WTC11 (cell line): ENCODE results near the gene TMC1. TPM values are rescaled to one million over a fixed set of nuclear protein-coding genes. Genes with fewer than 3 reads are reported as not detected.

Experiments
- ATAC-seq: fragments of 200-7000 bp; cut with Tn5 transposase; 2 replicates; pipeline ENCODE4 v1.10.0; 2021; ENCODE audit warnings: mild to moderate bottlenecking, moderate library complexity
- CTCF ChIA-PET: fragments of 300-600 bp; sonication (Branson Sonifier 250); formaldehyde crosslinking; loops from one replicate; lab custom pipeline; 2021; ENCODE audit warnings: antibody characterized with exemption; lab: Charles Lee
- POLR2A ChIA-PET: fragments of 350-600 bp; sonication (Branson Sonifier 250); formaldehyde crosslinking; loops from one replicate; lab custom pipeline; 2021; ENCODE audit warnings: antibody characterized with exemption; lab: Charles Lee
- DNase-seq: peaks from one replicate; pipeline ENCODE4 v3.0.0; 2021; ENCODE audit warnings: low spot score
- H3K27ac Mint-ChIP-seq: 2 replicates; pipeline ENCODE4 v1.8.0; 2021; ENCODE audit warnings: mixed read lengths
- H3K27me3 Mint-ChIP-seq: 2 replicates; pipeline ENCODE4 v1.8.0; 2021; ENCODE audit warnings: low read depth, mild to moderate bottlenecking, moderate library complexity, mixed read lengths
- H3K36me3 Mint-ChIP-seq: 2 replicates; pipeline ENCODE4 v1.8.0; 2021; ENCODE audit warnings: mixed read lengths
- H3K4me1 Mint-ChIP-seq: 2 replicates; pipeline ENCODE4 v1.8.0; 2022; ENCODE audit warnings: mixed read lengths
- H3K4me3 Mint-ChIP-seq: 2 replicates; pipeline ENCODE4 v1.8.0; 2021; ENCODE audit warnings: mild to moderate bottlenecking, moderate library complexity, mixed read lengths
- H3K9me3 Mint-ChIP-seq: 2 replicates; pipeline ENCODE4 v1.8.0; 2021; ENCODE audit warnings: mixed read lengths
- CBFB ChIP-seq: sonication (generic); formaldehyde crosslinking; IDR thresholded peaks from 2 replicates; pipeline ENCODE4 v1.8.1; 2022; ENCODE audit warnings: mild to moderate bottlenecking, low read depth, missing genetic modification reagents
- CREB1 ChIP-seq: sonication (generic); formaldehyde crosslinking; IDR thresholded peaks from 2 replicates; pipeline ENCODE4 v1.8.0; 2023; ENCODE audit warnings: mild to moderate bottlenecking, missing genetic modification reagents
- FOXK1 ChIP-seq: sonication (generic); formaldehyde crosslinking; IDR thresholded peaks from 2 replicates; pipeline ENCODE4 v1.8.0; 2022; ENCODE audit warnings: mild to moderate bottlenecking, moderate library complexity, missing genetic modification reagents
- FOXP1 ChIP-seq: sonication (generic); formaldehyde crosslinking; IDR thresholded peaks from 2 replicates; pipeline ENCODE4 v1.8.0; 2022; ENCODE audit warnings: missing genetic modification reagents, mild to moderate bottlenecking, moderate library complexity, borderline replicate concordance
- JAZF1 ChIP-seq: fragments of 250-450 bp; sonication (Bioruptor Pico); IDR thresholded peaks from 2 replicates; pipeline ENCODE4 v1.9.0; 2021; ENCODE audit warnings: moderate library complexity, mild to moderate bottlenecking, inconsistent platforms
- NR3C1 ChIP-seq: sonication (generic); formaldehyde crosslinking; conservative IDR thresholded peaks from 2 replicates; pipeline ENCODE4 v1.8.1; 2023; ENCODE audit warnings: low read depth, mild to moderate bottlenecking, missing genetic modification reagents
- OVOL2 ChIP-seq: fragments of 250-450 bp; sonication (Bioruptor Pico); IDR thresholded peaks from 2 replicates; pipeline ENCODE4 v1.9.0; 2021; ENCODE audit warnings: mild to moderate bottlenecking, borderline replicate concordance
- RORB ChIP-seq: fragments of 250-450 bp; sonication (Bioruptor Pico); IDR thresholded peaks from 2 replicates; pipeline ENCODE4 v1.9.0; 2021; ENCODE audit warnings: mild to moderate bottlenecking
- TP53 ChIP-seq: sonication (generic); formaldehyde crosslinking; IDR thresholded peaks from 2 replicates; pipeline ENCODE4 v1.8.1; 2023; ENCODE audit warnings: mild to moderate bottlenecking, missing genetic modification reagents
- ZNF121 ChIP-seq: sonication (generic); formaldehyde crosslinking; IDR thresholded peaks from 2 replicates; pipeline ENCODE4 v1.8.0; 2023; ENCODE audit warnings: missing genetic modification reagents
- ZNF317 ChIP-seq: sonication (generic); formaldehyde crosslinking; IDR thresholded peaks from 2 replicates; pipeline ENCODE4 v1.8.1; 2023; ENCODE audit warnings: low read depth, mild to moderate bottlenecking, moderate library complexity, missing genetic modification reagents, borderline replicate concordance
- ZNF396 ChIP-seq: fragments of 250-450 bp; sonication (Bioruptor Pico); IDR thresholded peaks from 2 replicates; pipeline ENCODE4 v1.8.0; 2021; ENCODE audit warnings: mild to moderate bottlenecking, moderate library complexity, borderline replicate concordance
- ZNF416 ChIP-seq: fragments of 250-450 bp; sonication (Bioruptor Pico); IDR thresholded peaks from 2 replicates; pipeline ENCODE4 v1.9.0; 2021; ENCODE audit warnings: mild to moderate bottlenecking, inconsistent platforms
- ZNF671 ChIP-seq: fragments of 250-450 bp; sonication (Bioruptor Pico); IDR thresholded peaks from 2 replicates; pipeline ENCODE4 v1.8.0; 2021; ENCODE audit warnings: mild to moderate bottlenecking
- total RNA-seq: library from RNA; stranded (reverse); gene quantifications from 3 replicates; pipeline ENCODE4 v1.2.3, GENCODE V29; 2021
- TF ChIP-seq, protein P1 (sequence below): sonication (generic); formaldehyde crosslinking; IDR thresholded peaks from 2 replicates; pipeline ENCODE4 v1.8.1; 2023; ENCODE audit warnings: mild to moderate bottlenecking, moderate library complexity, missing genetic modification reagents
- TF ChIP-seq, protein P2 (sequence below): sonication (generic); formaldehyde crosslinking; IDR thresholded peaks from 2 replicates; pipeline ENCODE4 v1.8.0; 2022; ENCODE audit warnings: mild to moderate bottlenecking, missing genetic modification reagents
- TF ChIP-seq, protein P3 (sequence below): sonication (generic); formaldehyde crosslinking; IDR thresholded peaks from 2 replicates; pipeline ENCODE4 v1.8.1; 2023; ENCODE audit warnings: mild to moderate bottlenecking, missing genetic modification reagents
- TF ChIP-seq, protein P4 (sequence below): sonication (generic); formaldehyde crosslinking; IDR thresholded peaks from 2 replicates; pipeline ENCODE4 v1.8.1; 2022; ENCODE audit warnings: missing genetic modification reagents, borderline replicate concordance
- TF ChIP-seq, protein P5 (sequence below): sonication (generic); formaldehyde crosslinking; IDR thresholded peaks from 2 replicates; pipeline ENCODE4 v1.8.0; 2023; ENCODE audit warnings: missing genetic modification reagents

The TMC1 gene
- total RNA-seq, 1 experiment from 2014 or later, result 0.31 TPM

DNA sequence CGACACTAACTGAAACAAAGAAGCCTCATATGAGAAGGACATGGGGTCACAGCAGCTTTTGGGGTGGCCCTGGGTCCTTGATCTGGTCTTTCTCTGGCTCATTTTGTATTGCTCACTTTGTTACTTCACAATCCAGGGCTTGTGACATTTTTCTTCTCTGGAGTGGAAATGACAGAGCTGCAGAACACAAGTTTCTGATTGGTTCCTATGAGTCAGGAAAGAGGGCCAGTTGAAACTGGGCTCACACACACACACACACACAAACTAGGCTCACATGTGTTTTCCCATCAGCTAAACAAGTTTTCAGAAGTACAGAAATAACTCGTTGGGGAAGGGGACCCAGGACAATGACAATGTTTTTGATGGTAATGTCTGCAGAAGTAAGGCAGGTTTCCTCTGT lies 54.3 kb downstream of the TMC1 start (continued):
- TF ChIP-seq, protein P1, sequence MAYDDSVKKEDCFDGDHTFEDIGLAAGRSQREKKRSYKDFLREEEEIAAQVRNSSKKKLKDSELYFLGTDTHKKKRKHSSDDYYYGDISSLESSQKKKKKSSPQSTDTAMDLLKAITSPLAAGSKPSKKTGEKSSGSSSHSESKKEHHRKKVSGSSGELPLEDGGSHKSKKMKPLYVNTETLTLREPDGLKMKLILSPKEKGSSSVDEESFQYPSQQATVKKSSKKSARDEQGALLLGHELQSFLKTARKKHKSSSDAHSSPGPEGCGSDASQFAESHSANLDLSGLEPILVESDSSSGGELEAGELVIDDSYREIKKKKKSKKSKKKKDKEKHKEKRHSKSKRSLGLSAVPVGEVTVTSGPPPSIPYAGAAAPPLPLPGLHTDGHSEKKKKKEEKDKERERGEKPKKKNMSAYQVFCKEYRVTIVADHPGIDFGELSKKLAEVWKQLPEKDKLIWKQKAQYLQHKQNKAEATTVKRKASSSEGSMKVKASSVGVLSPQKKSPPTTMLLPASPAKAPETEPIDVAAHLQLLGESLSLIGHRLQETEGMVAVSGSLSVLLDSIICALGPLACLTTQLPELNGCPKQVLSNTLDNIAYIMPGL (CRISPR knock-in tag), result no peak
- TF ChIP-seq CBFB (no peak), ZNF671 (CRISPR knock-in tag) (no peak), OVOL2 (no peak), ZNF396 (CRISPR knock-in tag) (no peak), FOXK1 (no peak), NR3C1 (CRISPR knock-in tag) (no peak)

DNA sequence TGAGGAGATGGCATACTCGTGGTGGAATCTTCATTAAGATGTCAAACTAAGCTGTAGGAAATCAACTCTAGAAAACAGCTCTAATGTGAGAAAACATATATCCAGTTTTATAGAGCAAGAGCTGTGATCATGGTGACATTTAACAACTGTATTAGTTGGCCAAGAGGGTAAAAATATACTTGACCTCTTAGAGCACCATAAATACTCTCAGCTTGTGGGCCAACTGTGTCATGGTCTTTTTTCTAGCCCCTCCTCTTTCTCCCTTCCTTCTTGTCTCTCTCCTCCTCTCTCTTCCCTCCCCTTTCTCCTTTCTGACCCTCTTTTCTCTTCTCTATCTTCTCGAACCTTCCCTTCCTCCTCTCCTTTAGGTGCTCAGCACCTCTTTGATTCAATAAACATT lies 54.7 kb downstream of the TMC1 start:
- H3K36me3 Mint-ChIP-seq, result no peaks in the 10 kb centered on the region
- TF ChIP-seq JAZF1 (no peak), CREB1 (CRISPR knock-in tag) (no peak), ZNF317 (CRISPR knock-in tag) (no peak), TP53 (CRISPR knock-in tag) (no peak), FOXK1 (no peak), ZNF416 (CRISPR knock-in tag) (no peak), ZNF121 (CRISPR knock-in tag) (no peak), FOXP1 (no peak), RORB (CRISPR knock-in tag) (no peak)
- TF ChIP-seq, protein P1 (CRISPR knock-in tag), result no peak
- TF ChIP-seq, protein P2, sequence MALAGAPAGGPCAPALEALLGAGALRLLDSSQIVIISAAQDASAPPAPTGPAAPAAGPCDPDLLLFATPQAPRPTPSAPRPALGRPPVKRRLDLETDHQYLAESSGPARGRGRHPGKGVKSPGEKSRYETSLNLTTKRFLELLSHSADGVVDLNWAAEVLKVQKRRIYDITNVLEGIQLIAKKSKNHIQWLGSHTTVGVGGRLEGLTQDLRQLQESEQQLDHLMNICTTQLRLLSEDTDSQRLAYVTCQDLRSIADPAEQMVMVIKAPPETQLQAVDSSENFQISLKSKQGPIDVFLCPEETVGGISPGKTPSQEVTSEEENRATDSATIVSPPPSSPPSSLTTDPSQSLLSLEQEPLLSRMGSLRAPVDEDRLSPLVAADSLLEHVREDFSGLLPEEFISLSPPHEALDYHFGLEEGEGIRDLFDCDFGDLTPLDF (CRISPR knock-in tag), result no peak
- TF ChIP-seq, protein P3, sequence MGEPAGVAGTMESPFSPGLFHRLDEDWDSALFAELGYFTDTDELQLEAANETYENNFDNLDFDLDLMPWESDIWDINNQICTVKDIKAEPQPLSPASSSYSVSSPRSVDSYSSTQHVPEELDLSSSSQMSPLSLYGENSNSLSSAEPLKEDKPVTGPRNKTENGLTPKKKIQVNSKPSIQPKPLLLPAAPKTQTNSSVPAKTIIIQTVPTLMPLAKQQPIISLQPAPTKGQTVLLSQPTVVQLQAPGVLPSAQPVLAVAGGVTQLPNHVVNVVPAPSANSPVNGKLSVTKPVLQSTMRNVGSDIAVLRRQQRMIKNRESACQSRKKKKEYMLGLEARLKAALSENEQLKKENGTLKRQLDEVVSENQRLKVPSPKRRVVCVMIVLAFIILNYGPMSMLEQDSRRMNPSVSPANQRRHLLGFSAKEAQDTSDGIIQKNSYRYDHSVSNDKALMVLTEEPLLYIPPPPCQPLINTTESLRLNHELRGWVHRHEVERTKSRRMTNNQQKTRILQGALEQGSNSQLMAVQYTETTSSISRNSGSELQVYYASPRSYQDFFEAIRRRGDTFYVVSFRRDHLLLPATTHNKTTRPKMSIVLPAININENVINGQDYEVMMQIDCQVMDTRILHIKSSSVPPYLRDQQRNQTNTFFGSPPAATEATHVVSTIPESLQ (CRISPR knock-in tag), result no peak
- TF ChIP-seq, protein P4, sequence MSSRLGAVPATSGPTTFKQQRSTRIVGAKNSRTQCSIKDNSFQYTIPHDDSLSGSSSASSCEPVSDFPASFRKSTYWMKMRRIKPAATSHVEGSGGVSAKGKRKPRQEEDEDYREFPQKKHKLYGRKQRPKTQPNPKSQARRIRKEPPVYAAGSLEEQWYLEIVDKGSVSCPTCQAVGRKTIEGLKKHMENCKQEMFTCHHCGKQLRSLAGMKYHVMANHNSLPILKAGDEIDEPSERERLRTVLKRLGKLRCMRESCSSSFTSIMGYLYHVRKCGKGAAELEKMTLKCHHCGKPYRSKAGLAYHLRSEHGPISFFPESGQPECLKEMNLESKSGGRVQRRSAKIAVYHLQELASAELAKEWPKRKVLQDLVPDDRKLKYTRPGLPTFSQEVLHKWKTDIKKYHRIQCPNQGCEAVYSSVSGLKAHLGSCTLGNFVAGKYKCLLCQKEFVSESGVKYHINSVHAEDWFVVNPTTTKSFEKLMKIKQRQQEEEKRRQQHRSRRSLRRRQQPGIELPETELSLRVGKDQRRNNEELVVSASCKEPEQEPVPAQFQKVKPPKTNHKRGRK (CRISPR knock-in tag), result no peak
- TF ChIP-seq, protein P5, sequence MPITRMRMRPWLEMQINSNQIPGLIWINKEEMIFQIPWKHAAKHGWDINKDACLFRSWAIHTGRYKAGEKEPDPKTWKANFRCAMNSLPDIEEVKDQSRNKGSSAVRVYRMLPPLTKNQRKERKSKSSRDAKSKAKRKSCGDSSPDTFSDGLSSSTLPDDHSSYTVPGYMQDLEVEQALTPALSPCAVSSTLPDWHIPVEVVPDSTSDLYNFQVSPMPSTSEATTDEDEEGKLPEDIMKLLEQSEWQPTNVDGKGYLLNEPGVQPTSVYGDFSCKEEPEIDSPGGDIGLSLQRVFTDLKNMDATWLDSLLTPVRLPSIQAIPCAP (CRISPR knock-in tag), result no peak
- TF ChIP-seq, all 79 proteins: peak for 0
- Mint-ChIP-seq H3K4me1 (peaks cover 9% of the 10 kb centered on the region), H3K27ac (no peak overlapping the region), H3K4me3 (no peak overlapping the region), H3K27me3 (no peaks in the 10 kb centered on the region), H3K9me3 (no peaks in the 10 kb centered on the region)
- ATAC-seq, result no peak
- POLR2A ChIA-PET, result no interaction called here
- no peak for DNase-seq
- CTCF ChIA-PET, result no interaction called here
